Measurements from ENCODE around the gene CDAN1.

Gene CDAN1

GRCh38 chr15:42707068-42707467 is 29.9 kb downstream of the CDAN1 start:
- no peak for DNase-seq (ENCODE audit: low read depth)

GRCh38 chr15:42705336-42705735 is 31.6 kb downstream of the CDAN1 start:
- DNase-seq (ENCODE audit: low read depth), result no peak

- peak; percentile 31 for DNase-seq (ENCODE audit: low read depth)
Measured at GRCh38 chr15:42704492-42704926, 32.4 kb downstream of the CDAN1 start.

DNA sequence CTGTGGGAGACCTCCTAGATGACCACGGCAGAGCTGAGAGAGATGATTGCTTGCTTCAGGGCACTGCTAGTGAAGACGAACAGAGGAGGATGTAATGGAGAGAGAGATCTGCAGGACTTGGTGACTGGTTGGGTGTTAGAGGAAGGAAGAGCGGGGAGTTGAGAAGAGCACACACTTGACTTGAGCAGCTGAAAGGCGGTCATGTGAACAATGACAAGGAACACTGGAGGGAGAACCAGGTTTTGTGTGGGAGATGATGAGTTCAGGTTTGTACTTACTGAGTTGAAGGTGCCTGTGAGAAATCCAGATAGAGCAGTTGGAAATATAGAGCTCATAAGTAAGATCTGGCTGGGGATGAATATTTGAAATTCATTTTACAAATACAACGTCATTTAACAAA is 40.3 kb downstream of the CDAN1 start:
- DNase-seq (ENCODE audit: low read depth), result no peak

DNA sequence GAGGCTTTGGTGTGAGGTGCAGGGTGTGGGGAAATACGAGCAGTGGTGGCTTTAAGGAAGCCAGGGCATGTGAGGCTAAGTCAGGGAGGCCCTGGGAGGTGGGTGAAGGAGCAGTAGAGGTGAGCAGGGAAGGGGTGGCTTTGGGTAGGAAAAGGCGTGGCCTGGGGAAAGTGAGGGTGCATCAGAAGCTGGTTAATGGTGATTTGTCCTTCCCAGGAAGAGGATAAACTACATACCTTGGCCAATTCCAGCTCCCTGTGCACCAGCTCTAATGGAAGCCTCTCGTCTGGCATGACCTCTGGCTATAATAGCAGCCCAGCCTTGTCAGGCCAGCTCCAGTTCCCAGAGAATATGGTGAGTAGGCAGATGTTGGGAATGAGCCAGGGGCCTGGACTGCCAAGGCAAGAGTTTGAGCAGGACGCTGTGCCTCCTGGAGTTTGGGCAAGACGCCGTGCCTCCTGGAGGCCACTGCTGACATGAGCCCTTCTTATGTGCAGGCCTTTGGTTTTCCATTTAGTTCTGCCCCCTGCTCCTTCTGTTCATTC is 41.3 kb downstream of the CDAN1 start:
- no peak for DNase-seq (ENCODE audit: low read depth)

DNA sequence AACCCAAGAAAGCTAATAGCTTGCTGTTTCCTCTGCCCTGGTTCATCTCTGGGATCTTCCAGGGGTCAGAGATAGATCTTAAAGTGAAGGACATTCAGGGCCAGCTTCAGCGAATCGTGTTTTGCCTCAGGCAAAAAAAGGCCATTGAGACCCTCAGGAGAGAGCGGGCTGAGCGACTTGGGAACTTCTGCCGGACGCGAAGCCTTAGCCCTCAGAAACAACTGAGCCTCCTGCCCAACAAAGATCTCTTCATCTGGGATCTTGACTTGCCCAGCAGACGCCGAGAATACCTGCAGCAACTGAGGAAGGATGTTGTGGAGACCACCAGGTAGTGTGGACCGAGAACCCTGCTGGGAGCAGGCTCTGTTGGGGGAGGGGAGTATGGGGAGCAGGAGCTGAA is 42.5 kb downstream of the CDAN1 start:
- DNase-seq (ENCODE audit: low read depth), result no peak

DNA sequence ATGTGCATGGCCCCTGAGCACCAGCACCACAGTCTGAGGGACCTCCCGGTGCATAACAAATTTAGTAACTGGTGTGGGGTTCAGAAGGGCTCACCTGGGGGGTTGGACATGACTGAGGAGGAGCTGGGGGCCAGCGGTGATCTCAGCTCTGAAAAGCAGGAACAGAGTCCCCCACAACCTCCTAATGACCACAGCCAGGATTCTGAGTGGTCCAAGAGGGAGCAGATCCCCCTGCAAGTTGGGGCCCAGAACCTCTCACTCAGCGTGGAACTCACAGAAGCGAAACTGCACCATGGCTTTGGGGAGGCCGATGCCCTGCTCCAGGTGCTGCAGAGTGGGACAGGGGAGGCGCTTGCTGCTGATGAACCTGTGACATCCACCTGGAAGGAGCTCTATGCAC is 43.0 kb downstream of the CDAN1 start:
- no peak for DNase-seq (ENCODE audit: low read depth)

DNA sequence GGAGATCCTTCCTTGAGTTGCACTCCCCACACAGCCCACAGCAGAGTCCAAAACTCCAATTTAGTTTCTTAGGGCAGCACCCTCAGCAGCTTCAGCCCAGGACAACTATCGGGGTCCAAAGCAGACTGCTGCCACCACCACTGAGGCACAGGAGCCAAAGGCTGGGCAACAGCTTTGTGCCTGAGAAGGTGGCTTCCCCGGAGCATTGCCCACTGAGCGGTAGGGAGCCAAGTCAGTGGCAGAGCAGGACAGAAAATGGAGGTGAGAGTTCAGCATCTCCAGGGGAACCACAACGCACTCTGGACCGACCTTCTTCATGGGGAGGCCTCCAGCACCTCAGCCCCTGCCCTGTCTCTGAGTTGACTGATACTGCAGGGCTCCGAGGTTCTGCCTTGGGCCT is 43.4 kb downstream of the CDAN1 start:
- no peak for DNase-seq (ENCODE audit: low read depth)

DNA sequence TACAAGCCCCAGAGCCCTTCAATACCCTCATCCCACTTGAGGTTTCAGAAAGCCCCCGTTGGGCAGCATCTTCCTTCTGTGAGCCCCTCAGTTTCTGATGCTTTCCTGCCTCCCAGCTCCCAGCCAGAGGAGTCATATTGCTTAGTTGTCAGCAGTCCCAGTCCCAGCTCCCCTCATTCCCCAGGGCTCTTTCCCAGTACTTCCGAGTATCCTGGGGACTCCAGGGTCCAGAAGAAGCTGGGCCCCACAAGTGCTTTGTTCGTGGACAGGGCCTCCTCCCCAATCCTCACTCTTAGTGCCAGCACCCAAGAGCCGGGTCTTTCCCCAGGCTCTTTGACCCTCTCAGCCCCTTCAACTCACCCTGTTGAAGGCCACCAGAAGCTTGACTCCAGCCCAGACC is 43.9 kb downstream of the CDAN1 start:
- no peak for DNase-seq (ENCODE audit: low read depth)

GRCh38 chr15:42692536-42692935 is 44.4 kb downstream of the CDAN1 start:
- DNase-seq (ENCODE audit: low read depth), result no peak

GRCh38 chr15:42691770-42692169 is 45.2 kb downstream of the CDAN1 start:
- DNase-seq (ENCODE audit: low read depth), result no peak

DNA sequence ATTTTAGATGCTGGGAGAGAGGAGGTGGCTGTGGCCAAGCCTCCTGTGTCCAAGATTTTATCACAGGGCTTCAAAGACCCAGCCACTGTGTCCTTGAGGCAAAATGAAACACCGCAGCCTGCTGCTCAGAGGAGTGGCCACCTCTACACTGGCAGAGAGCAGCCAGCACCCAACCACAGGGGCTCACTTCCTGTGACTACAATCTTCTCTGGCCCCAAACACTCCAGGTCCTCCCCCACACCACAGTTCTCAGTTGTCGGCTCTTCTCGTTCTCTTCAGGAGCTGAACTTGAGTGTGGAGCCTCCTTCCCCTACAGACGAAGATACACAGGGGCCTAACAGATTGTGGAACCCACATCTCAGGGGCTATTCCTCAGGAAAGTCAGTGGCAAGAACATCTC is 45.6 kb downstream of the CDAN1 start:
- DNase-seq (ENCODE audit: low read depth), result peak; percentile 12

DNA sequence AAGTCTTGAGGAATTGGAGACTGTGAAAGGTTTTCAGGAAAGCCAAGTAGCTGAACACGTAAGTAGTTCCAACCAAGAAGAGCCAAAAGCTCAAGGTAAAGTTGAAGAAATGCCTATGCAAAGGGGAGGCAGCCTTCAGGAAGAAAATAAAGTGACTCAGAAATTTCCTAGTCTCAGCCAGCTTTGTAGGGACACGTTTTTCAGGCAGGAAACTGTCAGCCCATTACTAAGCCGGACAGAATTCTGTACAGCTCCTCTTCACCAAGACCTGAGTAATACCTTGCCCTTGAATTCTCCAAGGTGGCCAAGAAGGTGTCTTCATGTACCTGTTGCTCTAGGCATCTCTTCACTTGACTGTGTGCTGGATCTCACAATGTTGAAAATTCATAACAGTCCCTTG is 48.6 kb downstream of the CDAN1 start:
- no peak for DNase-seq (ENCODE audit: low read depth)

DNA sequence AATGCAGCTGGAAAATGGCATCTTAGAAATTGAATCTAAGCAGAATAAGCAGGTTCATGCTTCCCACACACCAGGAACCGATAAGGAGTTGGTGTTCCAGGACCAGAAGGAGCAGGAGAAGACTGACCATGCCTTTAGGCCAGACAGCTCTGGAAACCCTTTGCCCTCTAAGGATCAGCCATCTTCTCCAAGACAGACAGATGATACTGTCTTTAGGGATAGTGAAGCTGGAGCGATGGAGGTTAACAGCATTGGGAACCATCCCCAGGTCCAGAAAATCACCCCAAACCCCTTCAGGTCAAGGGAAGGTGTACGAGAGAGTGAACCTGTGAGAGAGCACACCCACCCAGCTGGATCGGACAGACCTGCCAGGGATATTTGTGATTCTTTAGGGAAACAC is 49.2 kb downstream of the CDAN1 start:
- DNase-seq (ENCODE audit: low read depth), result no peak

- no peak for DNase-seq (ENCODE audit: low read depth)
Measured at GRCh38 chr15:42686281-42686680, 50.6 kb downstream of the CDAN1 start.

DNA sequence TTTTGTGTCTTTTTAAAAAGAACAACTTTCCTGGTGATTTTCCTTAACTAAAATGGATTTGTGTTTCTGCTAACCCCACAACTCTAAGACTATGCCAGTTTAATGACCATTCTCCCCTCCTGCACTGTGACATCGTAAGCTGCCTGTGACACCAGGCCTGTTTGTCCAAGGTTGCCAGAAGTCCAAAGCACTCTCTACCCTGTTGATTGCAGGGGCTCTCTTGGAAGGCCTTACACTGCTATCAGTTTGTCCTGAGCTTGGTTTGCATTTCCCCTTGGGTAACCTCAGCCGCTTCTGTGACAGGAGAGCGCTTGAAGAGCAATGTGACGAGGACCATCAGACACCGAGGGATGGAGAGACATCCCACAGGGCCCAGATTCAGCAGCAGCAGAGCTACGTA is 55.8 kb downstream of the CDAN1 start:
- DNase-seq (ENCODE audit: low read depth), result no peak

GRCh38 chr15:42680142-42680482 is 56.8 kb downstream of the CDAN1 start:
- peak; percentile 45 for DNase-seq (ENCODE audit: low read depth)

GRCh38 chr15:42679285-42680141 is 57.4 kb downstream of the CDAN1 start:
- DNase-seq (ENCODE audit: low read depth), result no peak

- no peak for DNase-seq (ENCODE audit: low read depth)
Measured at GRCh38 chr15:42675021-42675420, 61.9 kb downstream of the CDAN1 start.

DNA sequence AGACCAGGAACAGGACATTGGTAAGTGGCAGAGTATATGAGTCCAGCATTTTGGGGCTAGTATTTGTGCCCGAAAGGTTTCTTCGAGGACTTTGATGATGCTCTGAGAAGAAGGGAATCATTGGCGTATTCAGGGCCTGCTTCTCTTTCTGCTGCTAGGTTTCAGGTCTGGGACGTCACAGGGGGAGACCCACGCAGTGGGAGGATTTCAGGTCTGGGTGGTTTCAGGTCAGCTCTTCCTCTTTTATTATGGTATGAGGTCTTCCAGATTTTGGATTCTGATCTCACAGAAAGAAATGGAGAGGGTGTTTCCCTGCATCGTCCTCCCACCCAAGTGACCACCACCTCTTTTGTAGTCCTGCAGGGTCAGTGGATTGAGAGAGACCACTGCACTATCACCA is 62.5 kb downstream of the CDAN1 start:
- DNase-seq (ENCODE audit: low read depth), result no peak

All from activated T-cell treated with anti-CD3 and anti-CD28 coated beads for 48 hours (primary cell).